Measurements from ENCODE around the gene METTL6.

Gene METTL6

DNA sequence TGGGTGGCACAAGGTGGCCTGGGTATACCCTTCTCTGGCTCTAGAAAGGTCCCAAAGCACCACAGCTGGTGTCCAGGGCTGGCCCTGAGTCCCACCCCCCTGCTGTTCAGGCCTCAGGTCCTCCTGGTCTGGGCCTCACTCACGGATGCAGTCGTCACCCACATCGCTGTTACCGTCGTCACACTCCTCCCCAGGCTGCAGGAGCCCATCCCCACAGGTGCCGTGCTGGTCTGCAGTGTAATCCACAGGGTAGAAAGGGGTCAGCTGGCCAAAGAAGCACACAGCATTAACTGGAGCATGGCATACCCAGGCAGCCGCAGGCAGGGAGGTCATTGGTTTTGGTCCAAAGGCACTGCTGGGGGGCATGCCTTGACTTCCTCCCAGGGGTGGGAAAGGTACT, 28.4 kb upstream of the METTL6 start:
- TF ChIP-seq, protein P1, sequence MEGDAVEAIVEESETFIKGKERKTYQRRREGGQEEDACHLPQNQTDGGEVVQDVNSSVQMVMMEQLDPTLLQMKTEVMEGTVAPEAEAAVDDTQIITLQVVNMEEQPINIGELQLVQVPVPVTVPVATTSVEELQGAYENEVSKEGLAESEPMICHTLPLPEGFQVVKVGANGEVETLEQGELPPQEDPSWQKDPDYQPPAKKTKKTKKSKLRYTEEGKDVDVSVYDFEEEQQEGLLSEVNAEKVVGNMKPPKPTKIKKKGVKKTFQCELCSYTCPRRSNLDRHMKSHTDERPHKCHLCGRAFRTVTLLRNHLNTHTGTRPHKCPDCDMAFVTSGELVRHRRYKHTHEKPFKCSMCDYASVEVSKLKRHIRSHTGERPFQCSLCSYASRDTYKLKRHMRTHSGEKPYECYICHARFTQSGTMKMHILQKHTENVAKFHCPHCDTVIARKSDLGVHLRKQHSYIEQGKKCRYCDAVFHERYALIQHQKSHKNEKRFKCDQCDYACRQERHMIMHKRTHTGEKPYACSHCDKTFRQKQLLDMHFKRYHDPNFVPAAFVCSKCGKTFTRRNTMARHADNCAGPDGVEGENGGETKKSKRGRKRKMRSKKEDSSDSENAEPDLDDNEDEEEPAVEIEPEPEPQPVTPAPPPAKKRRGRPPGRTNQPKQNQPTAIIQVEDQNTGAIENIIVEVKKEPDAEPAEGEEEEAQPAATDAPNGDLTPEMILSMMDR (IDR thresholded peaks at IDR 0.05; ENCODE audit: low read depth, low read length, poor library complexity, severe bottlenecking), result no peak
- TF ChIP-seq EZH2phosphoT487 (IDR thresholded peaks at IDR 0.05; ENCODE audit: borderline replicate concordance, low read length), result no peak
- H3F3A ChIP-seq (ENCODE audit: control insufficient read depth, insufficient read depth), result no peaks in the 10 kb centered on the region
- H3K4me3 ChIP-seq (ENCODE audit: low read length), result no peak overlapping the region
- H3K9me2 ChIP-seq (replicated peaks; ENCODE audit: control insufficient read depth, low read length), result no peaks in the 10 kb centered on the region
- no peaks in the 10 kb centered on the region for H3K9me3 ChIP-seq (ENCODE audit: control insufficient read depth, insufficient read depth, low read length)
- H3K27me3 ChIP-seq (ENCODE audit: control insufficient read depth, low read length), result peaks cover 10% of the 10 kb centered on the region
- no peak overlapping the region for H3K4me2 ChIP-seq (ENCODE audit: low read length)
- no peaks in the 10 kb centered on the region for H4K20me1 ChIP-seq (ENCODE audit: control insufficient read depth, insufficient read depth, low read depth, low read length)
- H3K36me3 ChIP-seq (ENCODE audit: control insufficient read depth, low read length), result no peaks in the 10 kb centered on the region
- H3K4me1 ChIP-seq (ENCODE audit: control insufficient read depth, low read length), result no peaks in the 10 kb centered on the region
- H3K27ac ChIP-seq (ENCODE audit: low read depth, low read length), result no peak overlapping the region
- no peaks in the 10 kb centered on the region for H3K79me2 ChIP-seq (ENCODE audit: control insufficient read depth, low read length)

DNA sequence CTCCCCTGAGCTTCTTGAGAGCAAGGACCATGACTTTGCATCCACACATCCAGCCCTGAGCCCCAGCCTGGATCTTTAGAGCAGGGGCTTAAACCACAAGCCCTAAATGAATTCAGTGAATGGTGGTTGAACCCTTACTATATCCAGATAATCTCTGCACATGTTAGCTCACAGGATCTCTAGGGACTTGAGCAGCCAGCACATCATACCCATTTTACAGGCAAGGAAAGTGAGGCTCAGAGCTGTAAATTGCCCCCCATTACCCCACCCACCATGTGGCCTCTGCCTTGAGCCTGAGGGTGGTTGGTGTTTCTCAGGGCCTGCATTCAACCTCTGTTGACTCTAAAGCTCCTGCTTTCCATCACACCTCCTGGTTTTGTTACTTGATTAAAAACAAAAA, 27.6 kb upstream of the METTL6 start:
- no peak overlapping the region for H3K4me2 ChIP-seq (ENCODE audit: low read length)
- H3K79me2 ChIP-seq (ENCODE audit: control insufficient read depth, low read length), result no peaks in the 10 kb centered on the region
- no peaks in the 10 kb centered on the region for H3K9me2 ChIP-seq (replicated peaks; ENCODE audit: control insufficient read depth, low read length)
- no peak overlapping the region for H3K27ac ChIP-seq (ENCODE audit: low read depth, low read length)
- no peak overlapping the region for H3K4me3 ChIP-seq (ENCODE audit: low read length)
- H4K20me1 ChIP-seq (ENCODE audit: control insufficient read depth, insufficient read depth, low read depth, low read length), result no peaks in the 10 kb centered on the region
- H3K9me3 ChIP-seq (ENCODE audit: control insufficient read depth, insufficient read depth, low read length), result no peaks in the 10 kb centered on the region
- H3K36me3 ChIP-seq (ENCODE audit: control insufficient read depth, low read length), result no peaks in the 10 kb centered on the region
- no peaks in the 10 kb centered on the region for H3F3A ChIP-seq (ENCODE audit: control insufficient read depth, insufficient read depth)
- peaks cover 2% of the 10 kb centered on the region for H3K27me3 ChIP-seq (ENCODE audit: control insufficient read depth, low read length)
- H3K4me1 ChIP-seq (ENCODE audit: control insufficient read depth, low read length), result no peaks in the 10 kb centered on the region
- TF ChIP-seq EZH2phosphoT487 (IDR thresholded peaks at IDR 0.05; ENCODE audit: borderline replicate concordance, low read length), result no peak
- TF ChIP-seq, protein P1 (IDR thresholded peaks at IDR 0.05; ENCODE audit: low read depth, low read length, poor library complexity, severe bottlenecking), result no peak

DNA sequence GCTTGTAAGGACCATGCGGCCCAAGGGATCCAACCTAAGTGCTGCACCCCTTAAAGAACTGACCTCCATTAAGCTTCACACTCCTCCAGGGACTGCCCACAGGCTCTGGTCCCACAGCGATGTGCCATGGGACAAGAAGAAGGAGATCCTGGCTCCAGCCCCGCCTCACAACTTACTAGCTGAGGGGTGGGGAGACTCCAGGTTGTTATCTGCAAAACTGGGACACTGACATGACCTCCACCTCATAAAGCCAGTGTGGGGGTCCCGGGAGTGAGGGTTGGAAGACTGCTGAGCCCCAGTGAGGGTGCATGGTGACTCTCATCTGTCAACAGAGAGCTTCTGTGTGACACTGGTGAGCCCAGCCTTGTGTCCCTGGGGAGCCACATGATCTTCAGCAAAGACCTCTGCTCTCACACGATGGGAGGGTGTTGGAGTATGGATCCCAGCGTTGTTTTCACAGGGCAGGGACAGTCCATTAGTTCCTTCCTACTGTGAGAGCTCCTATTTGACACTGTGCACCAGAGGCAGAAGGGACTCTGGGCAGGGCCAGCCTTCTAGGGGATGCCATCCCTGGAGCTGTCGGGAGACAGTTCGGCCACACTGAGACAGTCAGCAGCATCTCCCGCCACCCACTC, 26.8 kb upstream of the METTL6 start:
- Histone ChIP-seq H4K20me1 (ENCODE audit: control insufficient read depth, insufficient read depth, low read depth, low read length) (no peaks in the 10 kb centered on the region), H3K27ac (ENCODE audit: low read depth, low read length) (no peak overlapping the region), H3F3A (ENCODE audit: control insufficient read depth, insufficient read depth) (no peaks in the 10 kb centered on the region), H3K9me3 (ENCODE audit: control insufficient read depth, insufficient read depth, low read length) (no peaks in the 10 kb centered on the region), H3K4me3 (ENCODE audit: low read length) (no peak overlapping the region), H3K4me2 (ENCODE audit: low read length) (no peak overlapping the region), H3K36me3 (ENCODE audit: control insufficient read depth, low read length) (no peaks in the 10 kb centered on the region), H3K4me1 (ENCODE audit: control insufficient read depth, low read length) (no peaks in the 10 kb centered on the region), H3K27me3 (ENCODE audit: control insufficient read depth, low read length) (no peaks in the 10 kb centered on the region), H3K9me2 (replicated peaks; ENCODE audit: control insufficient read depth, low read length) (no peaks in the 10 kb centered on the region), H3K79me2 (ENCODE audit: control insufficient read depth, low read length) (no peaks in the 10 kb centered on the region)
- no peak for TF ChIP-seq EZH2phosphoT487 (IDR thresholded peaks at IDR 0.05; ENCODE audit: borderline replicate concordance, low read length)
- TF ChIP-seq, protein P1 (IDR thresholded peaks at IDR 0.05; ENCODE audit: low read depth, low read length, poor library complexity, severe bottlenecking), result no peak
